Measurements from ENCODE around the gene C1QL2. TPM values are rescaled to one million over a fixed set of nuclear protein-coding genes. Genes with fewer than 3 reads are reported as not detected.

The C1QL2 gene
- total RNA-seq, 1 donor from 2014 or later = not detected

- no peak overlapping the region for H3K4me3 ChIP-seq (ENCODE audit: low read depth, low read length)
- TF ChIP-seq, protein P1, sequence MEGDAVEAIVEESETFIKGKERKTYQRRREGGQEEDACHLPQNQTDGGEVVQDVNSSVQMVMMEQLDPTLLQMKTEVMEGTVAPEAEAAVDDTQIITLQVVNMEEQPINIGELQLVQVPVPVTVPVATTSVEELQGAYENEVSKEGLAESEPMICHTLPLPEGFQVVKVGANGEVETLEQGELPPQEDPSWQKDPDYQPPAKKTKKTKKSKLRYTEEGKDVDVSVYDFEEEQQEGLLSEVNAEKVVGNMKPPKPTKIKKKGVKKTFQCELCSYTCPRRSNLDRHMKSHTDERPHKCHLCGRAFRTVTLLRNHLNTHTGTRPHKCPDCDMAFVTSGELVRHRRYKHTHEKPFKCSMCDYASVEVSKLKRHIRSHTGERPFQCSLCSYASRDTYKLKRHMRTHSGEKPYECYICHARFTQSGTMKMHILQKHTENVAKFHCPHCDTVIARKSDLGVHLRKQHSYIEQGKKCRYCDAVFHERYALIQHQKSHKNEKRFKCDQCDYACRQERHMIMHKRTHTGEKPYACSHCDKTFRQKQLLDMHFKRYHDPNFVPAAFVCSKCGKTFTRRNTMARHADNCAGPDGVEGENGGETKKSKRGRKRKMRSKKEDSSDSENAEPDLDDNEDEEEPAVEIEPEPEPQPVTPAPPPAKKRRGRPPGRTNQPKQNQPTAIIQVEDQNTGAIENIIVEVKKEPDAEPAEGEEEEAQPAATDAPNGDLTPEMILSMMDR (conservative IDR thresholded peaks at IDR 0.05; ENCODE audit: low read depth, low read length) = no peak
- DNase-seq (ENCODE audit: low read depth) = no peak
Measured at GRCh38 chr2:119180892-119181291, 22.3 kb upstream of the C1QL2 start.

DNA sequence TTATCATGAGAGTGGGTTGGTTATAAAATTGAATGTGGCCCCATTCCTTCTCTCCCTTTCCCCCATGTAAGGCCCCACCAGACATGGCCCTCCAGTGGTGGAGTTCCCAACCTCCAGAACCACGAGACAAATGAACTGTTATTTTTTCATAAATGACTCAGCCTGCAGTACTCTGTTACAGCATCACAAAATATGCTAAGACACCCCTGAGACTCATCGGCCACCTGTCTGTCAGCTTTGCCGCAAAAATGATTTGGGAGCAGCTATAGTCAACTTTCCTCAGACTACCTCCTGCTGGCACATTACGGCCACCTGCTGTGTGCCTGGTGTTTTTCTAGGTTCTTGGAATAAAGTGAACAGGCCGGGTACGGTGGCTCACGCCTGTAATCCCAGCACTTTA, 21.4 kb upstream of the C1QL2 start:
- TF ChIP-seq, protein P1 (conservative IDR thresholded peaks at IDR 0.05; ENCODE audit: low read depth, low read length) = no peak
- no peak overlapping the region for H3K4me3 ChIP-seq (ENCODE audit: low read depth, low read length)
- no peak for DNase-seq (ENCODE audit: low read depth)

GRCh38 chr2:119179202-119179601, 20.7 kb upstream of the C1QL2 start:
- TF ChIP-seq, protein P1 (conservative IDR thresholded peaks at IDR 0.05; ENCODE audit: low read depth, low read length) = no peak
- peak; percentile 39 for DNase-seq (ENCODE audit: low read depth)
- H3K4me3 ChIP-seq (ENCODE audit: low read depth, low read length) = no peak overlapping the region

- TF ChIP-seq, protein P1 (conservative IDR thresholded peaks at IDR 0.05; ENCODE audit: low read depth, low read length) = no peak
- no peak for DNase-seq (ENCODE audit: low read depth)
- no peak overlapping the region for H3K4me3 ChIP-seq (ENCODE audit: low read depth, low read length)
Measured at GRCh38 chr2:119178776-119179175, 20.2 kb upstream of the C1QL2 start.

DNA sequence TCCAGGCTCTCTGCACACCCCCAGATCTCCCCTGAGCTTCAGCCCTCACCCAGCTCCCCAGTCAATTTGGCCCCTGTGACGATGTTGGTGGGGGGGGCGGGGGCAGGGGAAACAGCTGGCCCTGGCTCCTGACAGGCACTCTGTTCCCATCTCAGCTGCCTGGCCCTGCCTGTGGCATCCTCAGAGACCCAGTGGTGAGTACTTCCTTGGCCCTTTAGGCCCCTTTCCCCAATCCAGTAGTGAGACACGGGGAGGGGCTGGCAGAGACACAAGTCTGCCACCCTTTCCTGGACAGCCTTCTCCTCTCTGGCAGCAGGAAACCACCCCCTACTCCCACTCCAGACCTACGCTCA, 19.3 kb upstream of the C1QL2 start:
- TF ChIP-seq, protein P1 (conservative IDR thresholded peaks at IDR 0.05; ENCODE audit: low read depth, low read length) = no peak
- no peak overlapping the region for H3K4me3 ChIP-seq (ENCODE audit: low read depth, low read length)
- DNase-seq (ENCODE audit: low read depth) = no peak

GRCh38 chr2:119177171-119177837, 18.8 kb upstream of the C1QL2 start:
- TF ChIP-seq, protein P1 (conservative IDR thresholded peaks at IDR 0.05; ENCODE audit: low read depth, low read length) = no peak
- no peak overlapping the region for H3K4me3 ChIP-seq (ENCODE audit: low read depth, low read length)
- no peak for DNase-seq (ENCODE audit: low read depth)

DNA sequence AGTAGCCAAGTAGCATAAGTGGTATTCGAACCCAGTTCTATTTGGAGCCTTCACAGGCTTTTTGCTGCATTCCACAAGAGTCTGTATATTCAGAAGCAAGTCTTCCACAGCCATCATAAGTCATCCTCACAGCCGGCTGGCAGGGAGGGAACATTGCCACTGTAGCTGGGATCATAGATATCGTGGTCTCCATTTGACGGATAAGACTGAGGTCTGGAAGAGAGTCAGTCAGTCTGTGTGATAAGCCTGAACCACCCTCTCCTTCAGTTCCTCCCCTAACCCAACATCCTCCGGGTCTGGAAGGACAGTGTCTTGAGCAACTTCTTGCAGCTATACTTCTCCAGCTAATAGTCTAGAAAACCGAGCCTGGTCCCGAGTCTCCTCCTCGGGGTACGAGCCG, 17.0 kb upstream of the C1QL2 start:
- H3K4me3 ChIP-seq (ENCODE audit: low read depth, low read length) = no peak overlapping the region
- TF ChIP-seq, protein P1 (conservative IDR thresholded peaks at IDR 0.05; ENCODE audit: low read depth, low read length) = no peak
- DNase-seq (ENCODE audit: low read depth) = no peak

Measured in epithelial cell of proximal tubule (primary cell).